Measurements from ENCODE around the gene CIRBP. TPM values are rescaled to one million over a fixed set of nuclear protein-coding genes. Genes with fewer than 3 reads are reported as not detected.
A peak's percentile ranks its signal among the peaks of the same experiment; 100 is the strongest.

The CIRBP gene
- total and polyA plus RNA-seq, 2 of the 13 experiments (the other 11 are each of a cell fraction or from before 2014, with no cell fraction given): 133 to 140 TPM

DNA sequence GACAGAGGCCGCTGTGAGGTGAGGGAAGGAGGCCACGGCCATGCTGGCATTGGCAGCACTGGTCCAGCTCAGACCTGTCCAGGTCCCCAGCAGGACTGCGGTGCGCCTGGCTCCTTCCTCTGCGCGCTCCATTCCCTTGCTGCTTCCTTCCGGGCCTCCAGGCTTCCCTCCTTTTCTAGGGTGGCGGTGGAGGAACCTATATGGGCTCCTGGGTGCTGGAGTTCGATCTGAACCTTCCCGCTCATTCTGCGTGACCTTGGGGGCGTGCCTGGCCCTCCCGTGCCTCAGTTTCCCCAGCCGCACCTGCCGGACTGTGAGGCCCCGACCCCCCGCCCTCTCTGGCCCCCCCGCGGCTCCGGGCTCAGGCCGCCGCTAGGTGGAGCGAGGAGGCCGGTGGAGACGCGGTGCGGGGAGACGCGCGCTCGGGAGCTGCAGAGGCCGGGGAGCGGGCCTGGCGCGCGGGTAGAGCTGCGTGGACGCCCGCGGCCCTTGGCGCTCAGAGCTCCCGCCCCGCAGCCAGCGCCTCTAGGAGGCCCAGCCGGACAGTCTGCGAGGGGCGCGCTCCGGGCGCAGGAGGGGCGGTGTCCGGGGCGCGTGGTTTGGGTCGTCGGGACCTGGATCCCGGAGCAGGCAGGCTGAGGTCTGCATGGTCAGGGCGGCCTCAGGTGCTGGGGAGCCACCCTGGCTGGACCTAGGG is 46.5 kb downstream of the CIRBP start (continued):
- peak; percentile 73 for TF ChIP-seq POGK (CRISPR knock-in tag; conservative IDR thresholded peaks at IDR 0.05)
- no peak for TF ChIP-seq U2AF1 (optimal IDR thresholded peaks at IDR 0.05; ENCODE audit: low read depth, low read length)
- no peak for TF ChIP-seq CENPX (CRISPR knock-in tag; IDR thresholded peaks at IDR 0.05)
- TF ChIP-seq ZBTB4 (CRISPR knock-in tag; IDR thresholded peaks at IDR 0.05; ENCODE audit: borderline replicate concordance): no peak
- TF ChIP-seq TP53 (CRISPR knock-in tag; conservative IDR thresholded peaks at IDR 0.05): no peak
- no peak for TF ChIP-seq ZNF232 (CRISPR knock-in tag; IDR thresholded peaks at IDR 0.05; ENCODE audit: borderline replicate concordance)
- TF ChIP-seq IKZF1 (IDR thresholded peaks at IDR 0.05): no peak
- TF ChIP-seq ZNF207 (IDR thresholded peaks at IDR 0.05; ENCODE audit: borderline replicate concordance): no peak
- peak; percentile 49; the same call in 1 of the 2 replicates for TF ChIP-seq IKZF5 (CRISPR knock-in tag; IDR thresholded peaks at IDR 0.05)
- TF ChIP-seq ZNF446 (CRISPR knock-in tag; IDR thresholded peaks at IDR 0.05): no peak
- peak in 1 of 2 experiments; percentile 53; a peak in 1 of 4 replicates for TF ChIP-seq KLF16 (CRISPR knock-in tag; IDR thresholded peaks at IDR 0.05)
- no peak for TF ChIP-seq ZFP62 (CRISPR knock-in tag; IDR thresholded peaks at IDR 0.05)
- TF ChIP-seq ZNF646 (CRISPR knock-in tag; IDR thresholded peaks at IDR 0.05): no peak

Measured in HepG2 (cell line).